Middle frontal gyrus (tissue), 1 donor: ENCODE data around the gene EXD3.
"Not testable (repeated sequence)": the region's sequence is repeated elsewhere in the genome, so short reads cannot be mapped to it uniquely, and the experiment has no call there.

Experiments
- DNase-seq: peaks from one replicate; pipeline ENCODE4 v3.0.0-alpha.2; 2015; ENCODE audit warnings: low spot score; ENCODE audit errors: extremely low spot score

EXD3 gene

GRCh38 chr9:137459152-137459600 lies 36.2 kb upstream of the EXD3 start, which contains the start of gene NSMF:
Gene NSMF, minus strand, starts transcription at chr9:137459334. Its CDS starts 232 bp downstream, at chr9:137459102.
- DNase-seq = peak; percentile 94

DNA sequence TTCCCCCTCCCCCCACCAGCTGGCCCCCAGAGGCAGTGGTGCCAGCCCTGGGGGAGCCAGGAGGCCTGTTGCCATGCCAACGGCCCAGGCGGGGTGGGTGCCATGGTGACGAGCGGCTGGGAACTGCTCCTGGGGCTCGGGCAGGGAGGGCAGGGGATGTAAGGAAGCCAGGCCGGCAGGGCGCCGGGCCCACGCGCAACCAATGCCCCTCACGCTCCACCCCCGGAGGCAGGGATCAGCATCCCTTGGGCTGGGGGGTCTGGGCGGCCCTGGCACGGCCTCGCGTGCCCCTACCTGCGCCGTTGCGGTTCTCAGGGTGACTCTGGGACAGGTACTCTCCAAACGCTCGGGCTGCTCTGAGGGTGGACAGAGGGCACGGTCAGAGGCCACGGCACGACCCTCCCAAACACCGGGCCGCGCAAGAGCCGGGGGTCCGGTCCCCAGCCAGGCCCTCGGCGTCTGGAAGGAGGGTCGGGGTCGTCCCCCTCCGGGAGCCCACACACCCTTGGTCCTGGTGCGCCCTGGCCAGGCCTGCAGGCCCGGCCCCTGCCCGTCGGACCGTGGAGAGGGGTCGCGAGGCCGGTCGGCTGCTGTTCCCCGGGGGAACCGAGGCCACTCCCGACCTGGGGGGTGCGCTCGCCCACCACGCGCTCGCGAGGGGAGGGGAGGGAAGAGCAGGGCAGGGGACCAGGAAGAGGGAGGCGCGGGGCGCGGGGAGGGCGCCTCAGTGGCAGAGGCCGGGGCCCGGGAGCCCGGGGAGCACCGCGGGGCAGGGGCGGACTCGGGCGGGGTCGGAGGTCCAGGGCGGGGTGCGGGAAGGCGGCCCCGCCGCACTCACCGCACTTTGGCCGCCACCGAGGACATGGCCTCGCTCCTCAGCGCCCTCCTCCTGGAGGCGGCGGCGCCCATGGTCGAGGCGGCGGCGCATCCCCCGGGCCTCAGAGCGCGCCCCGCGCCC lies 35.5 kb upstream of the EXD3 start:
- DNase-seq = no peak

- no peak for DNase-seq
These were observed 34.6 kb upstream of the EXD3 start for GRCh38 chr9:137457406-137458193.

DNA sequence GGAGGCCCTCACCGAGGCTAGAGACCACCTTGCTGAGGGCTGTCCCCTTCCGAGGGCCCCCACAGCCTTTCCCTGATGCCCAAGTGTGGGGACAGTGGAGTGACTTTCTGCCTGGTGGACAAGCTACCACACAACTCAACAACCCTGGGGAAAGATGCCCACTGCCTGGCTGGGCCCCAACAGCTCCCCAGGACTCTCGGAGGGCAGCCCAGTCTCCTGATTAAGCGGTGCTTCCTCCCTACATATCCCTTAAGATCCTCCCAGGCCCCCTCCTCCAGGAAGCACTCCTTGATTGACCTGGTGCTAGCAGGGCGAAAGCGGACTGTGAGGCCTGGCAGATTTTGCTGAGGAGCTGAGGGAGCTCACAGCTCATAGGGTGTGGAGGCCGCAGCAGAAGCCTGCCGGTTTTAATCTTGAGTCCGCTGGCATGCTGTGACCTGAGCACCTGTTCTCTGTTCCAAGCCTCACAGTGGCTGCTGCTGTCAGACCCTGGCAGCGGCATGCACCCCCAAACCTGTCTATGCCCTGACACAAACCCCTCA lies 34.0 kb upstream of the EXD3 start:
- DNase-seq = no peak

DNA sequence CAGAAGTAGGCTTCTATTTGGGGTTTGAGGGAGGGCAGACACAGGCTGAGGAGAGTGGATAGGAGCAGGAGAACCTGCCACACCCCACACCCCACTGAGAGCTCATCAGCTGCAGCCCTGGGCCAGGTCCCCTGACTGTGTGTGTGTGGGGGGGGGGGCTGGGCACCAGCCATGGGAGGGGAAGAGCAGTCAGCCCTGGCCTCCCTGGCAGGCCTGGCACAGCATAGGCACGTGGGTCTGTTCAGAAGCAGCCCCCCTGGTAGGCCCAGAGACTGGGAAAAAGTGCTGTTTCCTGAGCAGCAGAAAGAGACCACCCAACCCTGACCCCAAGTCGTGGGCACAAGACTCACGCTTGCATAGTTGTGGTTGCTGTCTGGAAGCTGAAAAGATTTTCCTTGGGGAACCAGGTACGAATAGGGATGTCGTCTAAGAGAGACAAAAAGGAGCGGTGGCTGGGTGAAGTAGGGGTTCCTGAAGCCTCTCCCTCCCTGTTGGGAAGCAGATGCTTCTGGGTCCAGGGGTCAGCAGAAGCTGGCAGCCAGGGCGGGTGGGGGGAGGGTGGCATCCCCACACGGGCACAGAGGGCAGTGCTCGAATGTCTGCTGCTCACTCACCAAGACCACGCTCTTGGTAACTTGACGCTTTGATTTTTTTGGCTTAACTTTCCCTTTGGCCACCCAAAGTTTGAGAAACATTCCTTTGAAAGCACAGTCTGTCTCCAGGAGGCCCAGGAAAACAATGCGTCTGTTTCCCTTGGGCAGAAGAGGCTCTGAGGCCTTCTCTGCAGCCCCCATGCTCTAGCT lies 33.3 kb upstream of the EXD3 start:
- DNase-seq = no peak

GRCh38 chr9:137455359-137455991 lies 32.5 kb upstream of the EXD3 start:
- DNase-seq = no peak

DNA sequence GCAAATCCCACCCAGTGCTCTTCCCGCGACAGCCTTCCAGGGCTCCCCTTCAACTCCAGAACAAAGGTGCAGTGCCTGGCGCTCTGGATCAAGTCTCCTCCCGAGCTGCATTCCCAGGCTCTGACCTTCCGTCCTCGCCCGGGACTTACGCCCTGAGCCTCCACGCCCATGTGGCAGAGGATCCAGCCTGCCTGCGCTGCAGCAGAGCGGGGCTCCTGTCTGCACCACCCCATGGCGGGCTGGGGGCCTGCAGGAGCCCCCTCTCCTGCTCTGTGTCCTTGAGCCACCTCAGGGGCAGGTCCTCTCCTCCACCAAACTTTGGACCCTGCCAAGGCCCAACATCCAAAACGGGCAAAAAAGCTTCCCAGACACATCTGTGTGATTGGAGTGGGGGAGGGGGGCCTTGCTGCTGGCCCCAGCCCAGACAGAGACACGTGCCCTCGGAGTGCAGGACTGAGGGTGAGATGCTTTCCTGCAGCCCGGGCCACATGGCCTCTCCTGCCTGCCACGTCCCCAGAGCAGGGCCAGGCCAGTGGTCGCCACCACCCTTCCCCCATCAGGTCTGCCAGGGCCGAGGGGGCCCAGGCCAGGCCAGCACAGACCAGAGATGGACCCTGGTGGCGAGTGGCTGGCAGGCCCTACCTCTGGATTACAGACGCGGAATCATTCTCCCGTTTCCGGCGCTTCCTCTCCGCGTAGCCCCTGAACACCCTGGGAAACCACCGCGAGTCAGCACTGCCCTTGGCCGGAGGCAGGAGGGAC lies 31.8 kb upstream of the EXD3 start:
- DNase-seq = no peak

- DNase-seq = no peak
These were observed 31.2 kb upstream of the EXD3 start for GRCh38 chr9:137454145-137454596.

DNA sequence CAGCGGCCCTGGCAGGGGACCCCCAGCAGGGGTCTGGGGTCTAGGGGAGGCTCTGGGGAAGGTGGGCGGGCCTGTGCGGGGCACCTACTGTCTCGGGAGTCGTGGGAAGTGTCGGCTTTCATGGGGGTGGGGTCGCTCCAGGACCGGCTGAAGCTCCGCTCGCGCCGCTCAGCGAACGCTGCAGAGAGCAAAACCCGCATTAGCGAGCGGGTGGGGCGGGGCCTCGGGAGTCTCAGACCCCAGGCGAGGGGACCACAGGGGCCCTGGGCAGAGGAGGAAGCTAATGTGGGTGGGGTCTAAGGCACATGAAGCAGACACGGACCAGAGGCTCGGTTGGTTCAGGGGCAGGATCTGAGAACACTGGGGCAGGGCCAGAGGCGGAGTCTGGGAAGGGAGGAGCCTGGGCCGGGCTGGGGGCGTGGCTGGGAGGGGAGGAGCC lies 30.7 kb upstream of the EXD3 start:
- DNase-seq = no peak

- DNase-seq = no peak
These were observed 30.0 kb upstream of the EXD3 start for GRCh38 chr9:137452761-137453642.

DNA sequence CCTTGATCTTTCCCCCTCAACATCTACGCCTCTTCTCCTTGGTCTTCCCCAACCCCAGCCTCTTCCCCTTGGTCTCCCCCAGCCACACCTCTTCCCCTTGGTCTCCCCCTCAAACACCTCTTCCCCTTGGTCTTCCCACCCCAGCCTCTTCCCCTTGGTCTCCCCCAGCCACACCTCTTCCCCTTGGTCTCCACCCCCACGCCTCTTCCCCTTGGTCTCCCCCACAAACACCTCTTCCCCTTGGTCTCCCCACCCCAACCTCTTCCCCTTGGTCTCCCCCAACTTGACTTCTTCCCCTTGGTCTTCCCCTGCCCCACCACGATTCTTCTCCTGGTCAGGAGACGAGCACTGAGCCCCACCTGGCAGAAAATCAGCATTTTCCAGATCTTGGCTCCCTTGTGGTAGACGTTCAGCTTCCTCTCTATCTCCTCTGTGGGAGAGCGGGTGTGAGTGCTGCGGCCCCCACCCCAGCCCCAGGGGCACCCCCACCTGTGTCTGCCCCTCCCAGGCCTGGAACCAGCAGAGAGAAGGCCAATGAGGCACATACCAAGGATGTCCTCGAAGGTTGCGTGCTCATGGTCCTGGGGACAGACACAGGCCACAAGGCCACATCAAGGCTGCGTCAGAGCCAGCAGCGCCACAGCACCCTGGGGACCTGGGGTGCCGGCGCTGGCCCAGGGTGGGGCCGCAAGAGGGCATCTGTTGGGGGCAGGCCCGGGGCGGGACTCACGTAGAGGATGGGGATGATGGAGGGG lies 29.2 kb upstream of the EXD3 start:
- no peak for DNase-seq

- not testable (repeated sequence) for DNase-seq
These were observed 28.5 kb upstream of the EXD3 start for GRCh38 chr9:137451264-137452005.

GRCh38 chr9:137450539-137451222 lies 27.7 kb upstream of the EXD3 start:
- not testable (repeated sequence) for DNase-seq

DNA sequence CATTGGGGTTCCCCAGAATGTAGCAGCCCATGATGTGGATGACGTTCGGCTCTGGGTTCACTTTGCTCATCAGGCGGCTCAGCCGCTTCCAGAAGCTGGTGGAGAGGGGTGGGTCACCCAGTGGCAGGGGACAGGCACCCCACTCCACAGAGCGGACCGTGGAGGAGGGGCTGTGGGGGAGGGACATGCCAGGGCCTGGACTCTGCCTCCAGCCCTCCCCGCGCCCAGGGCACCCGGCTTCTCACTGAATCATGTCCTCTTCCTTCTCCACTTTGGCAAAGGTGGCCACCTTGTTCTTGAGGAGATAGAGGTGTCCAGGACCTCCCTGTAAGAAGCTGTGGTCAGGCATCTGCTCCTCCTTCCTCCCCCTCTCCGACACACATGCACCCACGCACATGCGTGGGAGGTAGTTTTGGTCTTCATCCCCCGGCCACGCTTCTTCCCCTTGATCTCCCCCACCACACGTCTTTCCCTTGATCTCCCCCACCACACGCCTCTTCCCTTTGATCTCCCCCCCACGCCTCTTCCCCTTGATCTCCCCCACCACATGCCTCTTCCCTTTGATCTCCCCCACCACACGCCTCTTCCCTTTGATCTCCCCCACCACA lies 27.1 kb upstream of the EXD3 start:
- DNase-seq = no peak

GRCh38 chr9:137449081-137449844 lies 26.3 kb upstream of the EXD3 start:
- no peak for DNase-seq
